ENCODE results near the gene COQ5. TPM values are rescaled to one million over a fixed set of nuclear protein-coding genes. Genes with fewer than 3 reads are reported as not detected.
A peak's percentile ranks its signal among the peaks of the same experiment; 100 is the strongest.

COQ5 gene
- polyA plus RNA-seq, 1 donor from 2014 or later = 91.6 TPM

DNA sequence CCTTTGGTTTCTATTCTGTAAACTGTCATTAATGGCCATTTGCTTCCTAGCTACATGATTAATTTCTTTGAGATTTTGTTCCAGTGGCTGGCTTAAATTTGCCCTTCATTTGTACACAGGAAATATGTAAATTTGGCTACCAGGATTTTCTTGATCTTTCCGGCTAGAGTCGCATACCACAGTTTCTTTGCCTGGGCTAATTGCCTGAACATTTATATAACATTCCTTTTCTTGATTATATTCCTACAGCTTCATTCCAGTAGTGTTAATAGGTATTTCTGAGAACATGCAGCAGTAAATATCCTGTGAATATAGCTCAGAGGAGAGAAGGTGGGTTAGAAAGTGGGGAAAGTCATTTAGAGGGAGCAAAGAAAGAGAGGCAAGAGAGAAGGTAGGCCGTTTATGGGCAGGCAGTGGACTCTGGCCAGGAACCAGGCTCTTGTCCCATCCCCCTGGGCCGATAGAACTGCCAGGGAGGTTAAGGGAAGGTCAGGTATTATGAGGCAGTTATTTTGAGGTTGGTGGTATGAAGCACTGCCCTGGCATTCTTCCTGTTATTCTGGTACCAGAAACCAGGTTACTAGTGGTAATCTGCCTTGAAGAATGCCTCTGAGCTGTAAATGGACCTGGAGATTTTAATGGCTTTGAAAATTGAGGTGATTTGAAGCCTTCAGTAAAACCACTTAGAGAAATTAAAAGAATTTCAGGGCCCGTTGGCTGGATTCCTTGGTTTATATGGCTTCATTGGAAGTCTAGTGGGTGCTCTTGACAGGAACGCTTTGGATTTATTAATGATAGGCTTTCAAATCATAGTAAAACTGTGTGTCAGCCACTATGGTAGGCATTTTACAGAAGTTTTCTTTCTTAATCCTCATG lies 9.6 kb upstream of the COQ5 start:
- no peak for TF ChIP-seq MXI1 (conservative IDR thresholded peaks at IDR 0.05; ENCODE audit: poor library complexity, severe bottlenecking)
- TF ChIP-seq TAF1 (IDR thresholded peaks at IDR 0.05; ENCODE audit: low read depth) = no peak
- no peak for TF ChIP-seq RAD21 (conservative IDR thresholded peaks at IDR 0.05)
- no peak for TF ChIP-seq SMC3 (conservative IDR thresholded peaks at IDR 0.05; ENCODE audit: poor library complexity)
- no peak for TF ChIP-seq EP300 (conservative IDR thresholded peaks at IDR 0.05; ENCODE audit: poor library complexity, severe bottlenecking)
- TF ChIP-seq, protein P1, sequence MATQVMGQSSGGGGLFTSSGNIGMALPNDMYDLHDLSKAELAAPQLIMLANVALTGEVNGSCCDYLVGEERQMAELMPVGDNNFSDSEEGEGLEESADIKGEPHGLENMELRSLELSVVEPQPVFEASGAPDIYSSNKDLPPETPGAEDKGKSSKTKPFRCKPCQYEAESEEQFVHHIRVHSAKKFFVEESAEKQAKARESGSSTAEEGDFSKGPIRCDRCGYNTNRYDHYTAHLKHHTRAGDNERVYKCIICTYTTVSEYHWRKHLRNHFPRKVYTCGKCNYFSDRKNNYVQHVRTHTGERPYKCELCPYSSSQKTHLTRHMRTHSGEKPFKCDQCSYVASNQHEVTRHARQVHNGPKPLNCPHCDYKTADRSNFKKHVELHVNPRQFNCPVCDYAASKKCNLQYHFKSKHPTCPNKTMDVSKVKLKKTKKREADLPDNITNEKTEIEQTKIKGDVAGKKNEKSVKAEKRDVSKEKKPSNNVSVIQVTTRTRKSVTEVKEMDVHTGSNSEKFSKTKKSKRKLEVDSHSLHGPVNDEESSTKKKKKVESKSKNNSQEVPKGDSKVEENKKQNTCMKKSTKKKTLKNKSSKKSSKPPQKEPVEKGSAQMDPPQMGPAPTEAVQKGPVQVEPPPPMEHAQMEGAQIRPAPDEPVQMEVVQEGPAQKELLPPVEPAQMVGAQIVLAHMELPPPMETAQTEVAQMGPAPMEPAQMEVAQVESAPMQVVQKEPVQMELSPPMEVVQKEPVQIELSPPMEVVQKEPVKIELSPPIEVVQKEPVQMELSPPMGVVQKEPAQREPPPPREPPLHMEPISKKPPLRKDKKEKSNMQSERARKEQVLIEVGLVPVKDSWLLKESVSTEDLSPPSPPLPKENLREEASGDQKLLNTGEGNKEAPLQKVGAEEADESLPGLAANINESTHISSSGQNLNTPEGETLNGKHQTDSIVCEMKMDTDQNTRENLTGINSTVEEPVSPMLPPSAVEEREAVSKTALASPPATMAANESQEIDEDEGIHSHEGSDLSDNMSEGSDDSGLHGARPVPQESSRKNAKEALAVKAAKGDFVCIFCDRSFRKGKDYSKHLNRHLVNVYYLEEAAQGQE (IDR thresholded peaks at IDR 0.05; ENCODE audit: borderline replicate concordance) = no peak
- TF ChIP-seq, protein P2, sequence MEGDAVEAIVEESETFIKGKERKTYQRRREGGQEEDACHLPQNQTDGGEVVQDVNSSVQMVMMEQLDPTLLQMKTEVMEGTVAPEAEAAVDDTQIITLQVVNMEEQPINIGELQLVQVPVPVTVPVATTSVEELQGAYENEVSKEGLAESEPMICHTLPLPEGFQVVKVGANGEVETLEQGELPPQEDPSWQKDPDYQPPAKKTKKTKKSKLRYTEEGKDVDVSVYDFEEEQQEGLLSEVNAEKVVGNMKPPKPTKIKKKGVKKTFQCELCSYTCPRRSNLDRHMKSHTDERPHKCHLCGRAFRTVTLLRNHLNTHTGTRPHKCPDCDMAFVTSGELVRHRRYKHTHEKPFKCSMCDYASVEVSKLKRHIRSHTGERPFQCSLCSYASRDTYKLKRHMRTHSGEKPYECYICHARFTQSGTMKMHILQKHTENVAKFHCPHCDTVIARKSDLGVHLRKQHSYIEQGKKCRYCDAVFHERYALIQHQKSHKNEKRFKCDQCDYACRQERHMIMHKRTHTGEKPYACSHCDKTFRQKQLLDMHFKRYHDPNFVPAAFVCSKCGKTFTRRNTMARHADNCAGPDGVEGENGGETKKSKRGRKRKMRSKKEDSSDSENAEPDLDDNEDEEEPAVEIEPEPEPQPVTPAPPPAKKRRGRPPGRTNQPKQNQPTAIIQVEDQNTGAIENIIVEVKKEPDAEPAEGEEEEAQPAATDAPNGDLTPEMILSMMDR (IDR thresholded peaks at IDR 0.05; ENCODE audit: poor library complexity, severe bottlenecking) = no peak
- TF ChIP-seq EZH2 (IDR thresholded peaks at IDR 0.05; ENCODE audit: borderline replicate concordance, insufficient read depth, low read length, poor library complexity, severe bottlenecking) = no peak
- no peak for TF ChIP-seq POLR2AphosphoS5 (IDR thresholded peaks at IDR 0.05)
- Histone ChIP-seq H3K27me3 (ENCODE audit: insufficient read depth, low read depth, low read length) (no peaks in the 10 kb centered on the region), H3K9ac (ENCODE audit: low read length) (no peak overlapping the region), H3K79me2 (replicated peaks; ENCODE audit: insufficient read depth, low read length) (peaks cover 82% of the 10 kb centered on the region), H4K20me1 (ENCODE audit: insufficient read depth) (peaks cover 16% of the 10 kb centered on the region), H3K9me2 (ENCODE audit: insufficient read depth, low read length) (no peaks in the 10 kb centered on the region), H2AFZ (ENCODE audit: low read depth, low read length) (no peak overlapping the region), H3K4me2 (ENCODE audit: low read length) (no peak overlapping the region), H3F3A (ENCODE audit: insufficient read depth, low read length, poor library complexity, severe bottlenecking) (no peaks in the 10 kb centered on the region), H3K4me3 (ENCODE audit: low read length) (peak overlapping the region; percentile 100), H3K36me3 (ENCODE audit: insufficient read depth, low read length) (no peaks in the 10 kb centered on the region), H3K27ac (ENCODE audit: low read length) (peak overlapping the region; percentile 11), H3K9me3 (ENCODE audit: low read length) (no peaks in the 10 kb centered on the region)

DNA sequence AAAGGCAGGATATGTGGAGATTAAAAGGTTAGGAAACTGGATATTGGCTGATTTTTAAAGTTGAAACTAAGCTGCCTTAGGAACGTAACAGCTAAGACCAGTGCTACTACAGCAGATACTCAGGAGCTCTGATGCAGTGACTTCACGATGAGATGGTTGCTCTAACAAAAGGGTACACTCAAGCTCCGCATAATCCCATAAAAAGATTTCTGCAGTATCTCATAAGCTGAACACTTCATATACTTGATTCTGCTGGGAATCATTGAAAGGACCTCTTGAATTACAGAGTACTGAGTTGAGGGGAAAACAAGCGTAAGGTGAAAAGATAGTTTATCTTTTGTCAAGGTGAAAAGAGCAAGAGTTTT lies 8.9 kb upstream of the COQ5 start:
- H3K79me2 ChIP-seq (replicated peaks; ENCODE audit: insufficient read depth, low read length) = peaks cover 75% of the 10 kb centered on the region
- H3K4me3 ChIP-seq (ENCODE audit: low read length) = peak overlapping the region; percentile 100
- no peak overlapping the region for H3K9ac ChIP-seq (ENCODE audit: low read length)
- H4K20me1 ChIP-seq (ENCODE audit: insufficient read depth) = peaks cover 16% of the 10 kb centered on the region
- no peak overlapping the region for H3K27ac ChIP-seq (ENCODE audit: low read length)
- H3K36me3 ChIP-seq (ENCODE audit: insufficient read depth, low read length) = no peaks in the 10 kb centered on the region
- no peaks in the 10 kb centered on the region for H3K27me3 ChIP-seq (ENCODE audit: insufficient read depth, low read depth, low read length)
- no peak overlapping the region for H2AFZ ChIP-seq (ENCODE audit: low read depth, low read length)
- no peaks in the 10 kb centered on the region for H3K9me3 ChIP-seq (ENCODE audit: low read length)
- no peak overlapping the region for H3K4me2 ChIP-seq (ENCODE audit: low read length)
- TF ChIP-seq SMC3 (conservative IDR thresholded peaks at IDR 0.05; ENCODE audit: poor library complexity) (no peak), EZH2 (IDR thresholded peaks at IDR 0.05; ENCODE audit: borderline replicate concordance, insufficient read depth, low read length, poor library complexity, severe bottlenecking) (no peak), EP300 (conservative IDR thresholded peaks at IDR 0.05; ENCODE audit: poor library complexity, severe bottlenecking) (no peak), TAF1 (IDR thresholded peaks at IDR 0.05; ENCODE audit: low read depth) (no peak), RAD21 (conservative IDR thresholded peaks at IDR 0.05) (no peak), POLR2AphosphoS5 (IDR thresholded peaks at IDR 0.05) (no peak), MXI1 (conservative IDR thresholded peaks at IDR 0.05; ENCODE audit: poor library complexity, severe bottlenecking) (no peak)
- TF ChIP-seq, protein P1 (IDR thresholded peaks at IDR 0.05; ENCODE audit: borderline replicate concordance) = no peak
- TF ChIP-seq, protein P2 (IDR thresholded peaks at IDR 0.05; ENCODE audit: poor library complexity, severe bottlenecking) = no peak
- H3K9me2 ChIP-seq (ENCODE audit: insufficient read depth, low read length) = no peaks in the 10 kb centered on the region
- H3F3A ChIP-seq (ENCODE audit: insufficient read depth, low read length, poor library complexity, severe bottlenecking) = no peaks in the 10 kb centered on the region

Data from neural cell (in vitro differentiated cells).